HG02759 (cell line): ENCODE measurements around the gene RUFY3.
"Not testable (repeated sequence)": the region's sequence is repeated elsewhere in the genome, so short reads cannot be mapped to it uniquely, and the experiment has no call there.

Experiments used
- ATAC-seq: cut with Tn5 transposase; IDR thresholded peaks from one replicate; pipeline ENCODE4 v1.9.1; 2021; ENCODE audit warnings: mild to moderate bottlenecking, moderate library complexity; ENCODE audit not compliant: unreplicated experiment

The RUFY3 gene

DNA sequence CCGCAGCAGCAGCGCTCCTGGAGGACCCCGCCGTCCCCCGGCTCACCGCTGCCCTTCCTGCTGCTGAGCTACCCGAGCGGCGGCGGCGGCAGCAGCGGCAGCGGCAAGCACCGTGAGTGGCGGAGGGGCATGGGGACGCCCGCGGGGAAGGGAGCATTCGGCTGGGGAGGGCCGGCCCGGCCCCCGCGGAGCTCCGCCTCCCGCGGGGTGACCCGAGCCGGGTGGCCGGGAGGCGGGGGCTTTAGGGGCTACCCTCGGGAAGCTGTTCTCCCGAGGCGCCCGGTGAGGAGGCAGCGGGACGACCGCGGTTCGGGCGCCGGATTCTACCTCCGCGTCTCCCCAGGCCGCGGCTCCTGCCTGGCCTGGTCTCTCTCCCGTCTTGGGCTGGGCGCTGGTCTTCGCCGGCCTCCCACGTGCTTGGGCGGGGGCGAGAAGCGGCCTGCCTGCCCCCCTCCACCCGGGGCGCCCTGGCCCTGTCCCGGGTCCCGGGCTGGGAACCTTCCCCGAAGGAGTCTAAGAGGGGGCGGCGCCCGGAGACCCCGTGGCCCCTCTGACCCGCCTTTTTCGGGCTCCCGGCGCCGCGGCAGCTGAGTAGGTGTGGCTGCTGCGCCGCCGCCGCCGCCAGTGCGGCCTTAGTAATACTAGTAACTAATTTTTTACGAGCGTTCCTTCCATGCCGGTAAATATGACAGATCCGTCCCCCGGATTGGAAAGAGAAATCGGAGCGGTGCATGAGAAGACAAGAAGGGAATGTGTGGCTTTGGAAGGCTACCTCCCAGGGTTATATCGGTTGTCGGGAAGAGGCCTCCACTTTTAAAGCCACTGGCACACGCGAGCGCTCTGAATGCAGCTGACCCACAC lies 16.4 kb upstream of the RUFY3 start:
- peak; percentile 66 for ATAC-seq

DNA sequence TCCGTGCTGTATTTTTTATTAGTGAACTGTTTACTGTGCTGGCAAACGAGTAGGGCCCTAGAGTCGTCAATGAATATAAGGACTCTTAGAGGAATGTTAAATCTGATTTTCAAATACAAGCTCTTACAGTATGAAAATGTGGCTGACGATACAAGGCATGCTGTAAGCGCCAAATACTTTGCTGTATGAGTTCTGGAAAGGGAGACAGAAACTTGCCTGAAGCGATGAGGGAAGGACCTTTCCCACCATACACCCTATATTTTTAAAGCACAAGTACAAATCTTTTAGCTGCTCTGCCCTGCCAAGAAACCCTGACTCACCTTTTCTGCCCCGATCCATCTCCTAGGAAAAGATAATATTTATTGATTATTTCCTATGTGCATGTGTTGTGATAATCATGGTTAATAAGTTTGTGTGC lies 15.7 kb upstream of the RUFY3 start:
- ATAC-seq, result no peak

DNA sequence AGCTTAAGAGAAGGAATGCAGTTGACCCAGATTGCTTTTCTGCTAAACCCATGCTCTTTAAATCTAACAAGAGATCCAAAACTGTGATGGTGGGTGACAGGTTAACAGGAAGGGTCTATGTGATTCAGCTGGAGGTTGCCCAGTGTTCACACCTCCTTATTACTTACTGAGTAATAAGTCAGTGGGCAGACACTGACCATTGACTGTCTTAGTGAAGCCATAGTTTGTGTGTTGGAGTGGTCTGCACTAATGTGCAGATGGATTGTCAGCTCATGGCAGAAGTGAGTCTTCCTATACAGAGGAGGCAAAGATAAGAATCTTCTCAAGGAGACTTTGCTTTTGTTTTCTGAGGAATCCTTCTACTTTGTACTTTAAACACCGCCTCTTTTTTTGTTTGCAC lies 15.2 kb upstream of the RUFY3 start:
- ATAC-seq, result no peak

DNA sequence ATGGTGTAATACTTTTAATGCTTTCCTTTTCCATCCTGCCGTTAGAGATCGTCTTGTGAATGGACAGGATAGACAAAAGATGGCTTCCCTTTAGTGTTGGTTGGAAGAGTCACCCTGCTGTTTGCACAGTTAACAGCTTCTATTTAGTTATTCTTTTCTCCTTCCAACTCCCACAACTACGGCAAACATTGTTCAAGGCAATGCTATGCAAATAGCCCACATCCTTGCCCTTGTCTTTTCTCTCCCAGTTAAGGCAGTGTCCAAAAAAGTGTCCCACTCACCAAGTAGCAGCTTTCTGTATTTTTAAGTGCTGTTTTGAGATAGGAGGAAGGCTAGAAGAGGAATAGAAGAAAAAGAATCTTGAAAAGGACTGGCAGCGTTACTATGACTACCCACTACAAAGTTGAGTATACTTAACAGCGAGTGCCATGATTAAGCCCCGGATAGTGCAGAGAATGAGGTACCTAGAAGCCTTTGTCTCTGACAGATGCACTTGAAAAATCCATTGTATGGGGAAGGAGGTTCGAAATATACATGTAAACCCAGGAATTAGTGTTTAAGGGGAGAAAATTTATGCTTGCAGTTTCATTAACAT lies 12.1 kb upstream of the RUFY3 start:
- ATAC-seq, result no peak

DNA sequence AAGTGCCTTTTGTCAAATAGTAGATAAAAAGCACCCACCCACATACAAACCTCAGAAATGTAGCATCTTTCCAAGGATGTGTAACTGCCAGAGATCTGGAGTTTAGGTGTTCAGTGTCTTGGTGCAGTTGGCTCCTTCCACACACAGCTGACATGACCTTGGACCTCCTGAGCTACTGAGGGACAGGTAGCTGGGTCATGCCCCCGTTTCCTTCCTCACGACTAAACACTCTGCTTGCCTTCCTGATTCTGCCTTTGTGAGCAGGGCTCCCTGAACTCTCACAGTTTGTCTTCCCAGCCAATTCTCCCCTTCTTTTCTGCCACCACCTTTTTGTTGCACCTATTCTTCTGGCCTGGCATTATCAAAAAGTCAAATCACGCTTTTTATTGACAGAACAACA lies 10.2 kb upstream of the RUFY3 start:
- no peak for ATAC-seq

DNA sequence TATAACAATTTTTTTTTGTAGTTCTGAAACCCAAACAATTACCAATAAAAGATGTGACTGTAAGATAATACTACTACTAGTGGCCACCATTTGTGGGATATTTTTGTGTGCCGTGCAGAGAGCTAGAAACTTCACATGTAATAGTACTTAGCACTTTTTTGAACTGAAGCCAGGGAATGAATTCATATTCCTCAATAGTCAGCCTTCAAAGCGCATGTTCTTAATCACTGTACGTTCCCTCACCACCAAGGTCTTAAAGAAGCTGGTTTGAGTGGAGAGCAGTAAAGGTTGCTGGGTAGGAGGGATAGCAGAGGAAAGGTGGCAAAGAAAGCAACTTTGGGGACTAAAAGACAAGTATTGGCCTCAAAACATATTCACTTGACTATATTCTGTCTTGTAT lies 9.6 kb upstream of the RUFY3 start:
- ATAC-seq, result no peak

DNA sequence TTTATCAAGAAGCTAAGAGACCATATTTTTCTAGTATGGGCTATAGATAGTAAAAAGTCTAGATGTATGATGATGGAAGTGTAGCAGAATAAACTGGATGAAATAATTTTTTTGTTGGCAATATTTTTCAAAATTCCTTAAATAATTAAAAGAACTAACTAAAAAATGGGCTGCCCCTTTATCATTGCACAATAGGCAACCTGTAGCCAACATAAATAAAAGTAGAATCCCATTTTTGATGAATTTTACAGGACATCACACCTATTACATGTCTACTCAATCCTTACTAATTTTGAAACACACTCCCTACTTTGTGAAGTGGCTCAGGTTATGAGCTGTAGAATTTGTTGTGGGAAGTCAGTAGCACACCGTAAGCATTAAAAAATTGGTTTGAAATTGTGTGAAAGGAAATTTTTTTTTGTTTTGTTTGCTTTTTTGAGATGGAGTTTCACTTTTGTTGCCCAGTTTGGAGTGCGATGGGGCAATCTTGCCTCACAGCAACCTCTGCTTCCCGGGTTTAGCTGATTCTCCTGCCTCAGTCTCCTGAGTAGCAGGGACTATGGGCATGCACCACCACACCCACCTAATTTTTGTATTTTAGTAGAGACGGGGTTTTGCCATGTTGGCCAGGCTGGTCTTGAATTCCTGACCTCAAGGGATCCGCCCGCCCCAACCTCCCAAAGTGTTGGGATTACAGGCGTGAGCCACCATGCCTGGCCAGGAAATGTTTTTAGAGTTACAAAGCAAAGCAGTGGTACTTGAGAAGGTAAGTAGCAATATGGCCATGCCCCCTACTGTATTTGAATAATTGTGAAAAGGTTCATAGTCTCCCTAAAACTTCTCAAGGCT lies 8.9 kb upstream of the RUFY3 start:
- peak; percentile 4 for ATAC-seq

DNA sequence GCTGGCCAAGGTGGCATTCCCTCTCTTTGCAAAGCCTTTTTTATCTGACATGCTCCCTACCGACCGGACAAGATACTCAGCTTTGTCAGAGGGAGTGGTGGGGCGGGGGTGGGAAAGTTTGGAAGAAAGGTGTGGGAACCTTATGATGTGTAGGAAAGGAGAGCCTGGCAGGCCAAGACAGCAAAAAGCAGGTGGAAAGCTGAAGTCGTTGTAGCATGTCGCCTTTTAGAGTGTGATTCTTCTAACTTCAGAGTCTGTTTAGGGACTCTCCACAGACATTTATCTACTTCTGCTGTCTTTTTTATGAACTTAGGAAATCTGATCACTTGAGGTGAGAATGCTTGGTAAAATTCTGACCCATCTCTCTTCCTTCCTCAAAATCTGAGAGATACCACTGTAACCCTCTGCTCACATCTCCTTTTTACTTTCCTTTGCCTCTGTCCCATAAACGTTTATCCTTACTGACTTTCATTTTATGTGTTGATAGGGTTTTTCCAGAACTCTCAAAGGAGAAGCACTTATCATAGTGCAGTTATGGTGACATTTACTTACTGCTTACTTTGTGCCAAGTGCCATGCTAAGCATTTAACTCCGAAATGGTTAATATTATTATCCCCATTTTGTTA lies 8.2 kb upstream of the RUFY3 start:
- ATAC-seq, result peak; percentile 46

DNA sequence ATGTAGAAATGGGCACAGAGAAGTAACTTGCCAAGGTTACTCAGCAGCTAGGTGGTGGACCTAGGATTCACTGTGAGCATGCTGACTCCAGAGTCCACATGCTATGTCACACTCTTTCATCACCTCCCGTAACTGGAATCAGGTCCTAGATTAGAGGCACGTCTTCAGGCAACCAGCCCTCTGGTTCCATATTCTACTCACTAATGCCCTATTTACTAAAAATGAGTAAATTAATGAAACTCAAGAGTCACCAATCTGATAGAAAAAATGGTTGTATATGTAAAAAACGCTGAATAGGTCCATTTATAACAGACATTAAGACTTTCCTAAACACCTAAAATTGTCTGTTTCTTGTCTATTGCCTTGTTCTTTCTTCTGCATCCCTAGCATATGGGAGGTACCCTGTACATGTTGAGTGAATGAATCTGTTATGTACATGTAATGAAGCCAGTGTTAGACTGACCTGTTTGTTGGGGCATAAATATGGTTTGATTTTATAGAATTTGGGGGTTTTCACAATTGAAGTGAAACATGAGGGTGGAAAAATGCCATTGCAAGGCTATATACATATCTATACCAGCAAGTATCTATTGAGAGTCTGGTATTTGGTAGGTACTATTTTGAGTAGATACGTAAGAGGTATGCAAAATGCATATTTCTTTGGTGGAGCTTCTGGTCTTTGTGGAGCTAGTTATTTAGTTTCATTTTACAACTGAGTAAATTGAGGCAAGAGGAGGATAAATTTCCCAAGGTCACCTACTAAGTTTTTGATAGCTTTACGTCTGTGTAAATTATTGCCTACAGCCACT lies 7.5 kb upstream of the RUFY3 start:
- peak; percentile 50 for ATAC-seq

DNA sequence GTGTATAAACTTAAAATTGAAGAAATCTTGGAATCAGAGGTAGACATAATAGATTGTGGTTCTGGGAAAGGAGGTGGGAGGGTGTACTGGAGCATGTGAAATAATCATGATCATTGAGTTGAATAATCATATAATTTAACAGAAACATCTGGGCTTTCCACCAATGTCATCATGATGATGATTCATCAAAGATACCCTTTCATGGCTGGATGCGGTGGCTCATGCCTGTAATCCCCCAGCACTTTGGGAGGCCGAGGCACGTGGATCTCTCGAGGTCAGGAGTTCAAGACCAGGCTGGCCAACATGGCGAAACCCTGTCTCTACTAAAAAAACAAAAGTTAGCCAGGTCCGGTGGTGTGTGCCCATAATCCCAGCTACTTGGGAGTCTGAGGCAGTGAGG lies 6.7 kb upstream of the RUFY3 start:
- peak; percentile 21 for ATAC-seq

DNA sequence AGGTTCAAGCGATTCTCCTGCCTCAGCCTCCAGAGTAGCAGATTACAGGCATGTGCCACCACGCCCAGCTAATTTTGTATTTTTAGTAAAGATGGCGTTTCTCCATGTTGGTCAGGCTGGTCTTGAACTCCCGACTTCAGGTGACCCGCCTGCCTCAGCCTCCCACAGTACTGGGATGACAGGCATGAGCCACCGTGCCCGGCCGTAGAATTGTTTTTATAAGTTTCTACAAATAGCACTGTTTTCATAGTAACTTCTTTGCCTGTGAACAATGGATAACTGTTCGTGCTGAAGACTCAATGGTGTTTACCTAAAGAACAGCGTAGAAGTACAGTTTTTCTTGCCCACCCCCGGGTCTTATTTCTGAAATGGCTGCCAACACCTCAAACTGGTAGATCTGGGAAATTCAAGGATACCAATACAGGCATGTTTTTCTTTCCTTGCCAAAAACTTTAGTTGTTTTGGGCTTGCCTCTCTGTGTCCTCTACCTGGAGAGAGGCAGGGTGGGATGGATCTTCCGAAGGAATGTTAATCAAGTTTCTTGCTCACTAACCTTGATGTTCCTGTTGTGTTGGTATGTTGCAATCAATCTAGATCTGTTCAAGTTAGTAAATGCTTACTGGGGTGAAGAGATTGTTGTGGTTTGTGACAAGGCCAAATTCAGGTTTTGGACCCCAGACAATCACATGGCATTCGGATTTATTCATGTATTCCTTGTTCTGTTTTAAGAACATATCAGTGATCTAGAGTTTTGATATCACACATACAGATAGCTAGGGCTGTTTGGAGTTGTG lies 2.8 kb upstream of the RUFY3 start:
- ATAC-seq, result no peak

DNA sequence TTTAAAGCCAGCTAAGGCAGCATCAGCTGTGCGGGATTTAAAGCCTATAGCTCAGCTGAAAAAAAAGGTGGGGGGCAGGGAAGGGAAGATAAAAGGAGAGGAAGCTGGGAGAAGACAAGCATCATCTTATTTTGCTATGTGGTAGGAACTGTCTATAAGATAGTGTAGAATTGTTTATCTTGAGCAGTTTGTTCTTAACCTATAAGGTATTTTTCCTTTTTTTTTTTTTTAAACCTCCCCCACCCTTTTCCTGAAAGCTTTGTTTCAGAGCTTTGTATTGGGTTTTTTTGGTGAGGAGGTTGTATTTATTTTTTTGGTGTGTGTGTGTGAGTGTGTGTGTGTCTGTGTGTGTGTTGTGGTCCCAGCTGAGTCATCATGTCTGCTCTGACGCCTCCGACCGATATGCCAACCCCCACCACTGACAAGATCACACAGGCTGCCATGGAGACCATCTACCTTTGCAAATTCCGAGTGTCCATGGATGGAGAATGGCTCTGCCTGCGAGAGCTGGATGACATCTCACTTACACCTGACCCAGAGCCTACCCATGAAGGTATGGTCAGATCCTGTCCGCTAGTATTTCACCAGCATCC lies 531 bp downstream of the RUFY3 start:
- no peak for ATAC-seq

DNA sequence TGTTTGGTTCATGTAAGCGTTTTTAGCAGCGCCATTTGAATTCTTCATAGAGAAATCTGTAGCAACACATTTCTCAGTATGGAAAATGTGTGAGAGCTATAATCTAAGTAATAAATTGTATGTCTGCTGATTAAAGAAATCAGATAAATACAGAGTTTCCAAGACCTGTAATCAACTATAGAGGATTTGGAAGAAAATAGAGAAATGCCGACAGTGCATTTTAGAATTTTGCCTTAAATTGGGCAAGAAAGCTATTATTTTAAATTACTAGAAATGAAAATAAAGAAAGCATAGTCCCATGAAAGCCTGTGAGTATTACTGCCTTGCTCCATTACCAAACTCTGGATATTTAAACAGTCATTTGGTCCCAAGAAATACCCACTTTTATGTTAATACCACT lies 2.7 kb downstream of the RUFY3 start:
- no peak for ATAC-seq

DNA sequence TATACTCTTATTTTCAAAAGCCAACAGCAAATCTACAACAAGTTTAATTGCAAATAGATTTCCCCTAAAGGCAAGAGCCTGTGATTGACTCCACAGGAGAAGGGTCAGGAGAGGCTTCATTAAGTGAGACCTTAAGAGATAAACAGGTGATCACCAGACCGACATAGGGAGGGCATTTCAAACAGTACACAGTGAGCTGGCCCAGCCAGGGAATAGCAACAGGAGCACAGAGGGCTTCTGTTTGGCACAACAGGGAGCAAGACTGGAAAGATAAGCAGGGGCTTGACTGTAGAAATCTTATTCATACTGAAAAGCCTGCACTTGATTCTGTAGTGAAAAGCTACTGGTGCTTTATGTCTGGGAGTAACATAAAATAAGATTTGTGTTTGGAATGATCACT lies 3.9 kb downstream of the RUFY3 start:
- no peak for ATAC-seq

DNA sequence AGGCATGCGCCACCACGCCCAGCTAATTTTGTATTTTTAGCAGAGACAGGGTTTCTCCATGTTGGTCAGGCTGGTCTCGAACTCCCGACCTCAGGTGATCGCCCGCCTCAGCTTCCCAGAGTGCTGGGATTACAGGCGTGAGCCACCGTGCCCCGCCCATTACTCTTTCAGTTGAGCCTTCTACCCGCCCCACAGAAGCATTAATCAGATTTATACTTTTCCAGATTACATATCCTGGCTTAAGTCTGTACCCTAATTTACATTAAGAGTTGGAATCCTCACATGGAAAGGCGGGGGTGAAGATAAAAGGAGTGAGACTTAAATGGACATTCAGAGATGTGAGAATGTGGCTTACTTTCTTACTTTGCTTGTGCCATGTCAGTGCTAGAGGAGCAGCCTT lies 4.8 kb downstream of the RUFY3 start:
- ATAC-seq, result not testable (repeated sequence)

DNA sequence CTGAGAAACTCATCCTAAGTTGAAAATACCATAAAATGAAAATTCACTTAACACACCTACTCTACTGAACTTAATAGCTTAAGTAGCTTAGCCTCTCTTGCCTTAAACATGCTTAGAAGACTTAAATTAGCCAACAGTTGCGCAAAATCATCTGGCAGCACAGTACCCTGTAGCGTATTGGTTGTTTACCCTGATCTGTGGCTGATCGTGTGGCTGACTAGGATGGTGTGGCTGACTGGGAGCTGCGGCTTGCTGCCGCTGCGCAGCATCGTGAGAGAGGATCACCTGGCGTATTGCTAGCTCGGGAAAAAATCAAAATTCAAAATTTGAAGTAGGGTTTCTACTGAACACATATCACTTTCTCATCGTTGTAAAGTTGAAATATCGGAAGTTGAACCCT lies 6.3 kb downstream of the RUFY3 start:
- ATAC-seq, result no peak

DNA sequence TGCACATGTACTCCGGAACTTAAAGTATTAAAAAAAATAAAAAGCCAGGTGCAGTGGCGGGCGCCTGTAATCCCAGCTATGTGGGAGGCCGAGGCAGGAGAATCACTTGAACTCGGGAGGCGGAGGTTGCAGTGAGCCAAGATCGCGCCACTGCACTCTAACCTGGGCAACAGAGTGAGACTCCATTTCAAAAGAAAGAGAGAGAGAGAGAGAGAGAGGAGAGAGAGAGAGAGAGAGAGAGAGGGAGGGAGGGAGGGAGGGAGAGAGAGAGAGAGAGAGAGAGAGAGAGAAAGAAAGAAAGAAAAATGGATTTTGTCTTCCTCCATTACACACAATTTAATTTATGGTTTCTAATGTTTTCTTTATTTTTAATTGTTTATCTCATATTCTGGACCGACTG lies 11.1 kb downstream of the RUFY3 start:
- ATAC-seq, result not testable (repeated sequence)

DNA sequence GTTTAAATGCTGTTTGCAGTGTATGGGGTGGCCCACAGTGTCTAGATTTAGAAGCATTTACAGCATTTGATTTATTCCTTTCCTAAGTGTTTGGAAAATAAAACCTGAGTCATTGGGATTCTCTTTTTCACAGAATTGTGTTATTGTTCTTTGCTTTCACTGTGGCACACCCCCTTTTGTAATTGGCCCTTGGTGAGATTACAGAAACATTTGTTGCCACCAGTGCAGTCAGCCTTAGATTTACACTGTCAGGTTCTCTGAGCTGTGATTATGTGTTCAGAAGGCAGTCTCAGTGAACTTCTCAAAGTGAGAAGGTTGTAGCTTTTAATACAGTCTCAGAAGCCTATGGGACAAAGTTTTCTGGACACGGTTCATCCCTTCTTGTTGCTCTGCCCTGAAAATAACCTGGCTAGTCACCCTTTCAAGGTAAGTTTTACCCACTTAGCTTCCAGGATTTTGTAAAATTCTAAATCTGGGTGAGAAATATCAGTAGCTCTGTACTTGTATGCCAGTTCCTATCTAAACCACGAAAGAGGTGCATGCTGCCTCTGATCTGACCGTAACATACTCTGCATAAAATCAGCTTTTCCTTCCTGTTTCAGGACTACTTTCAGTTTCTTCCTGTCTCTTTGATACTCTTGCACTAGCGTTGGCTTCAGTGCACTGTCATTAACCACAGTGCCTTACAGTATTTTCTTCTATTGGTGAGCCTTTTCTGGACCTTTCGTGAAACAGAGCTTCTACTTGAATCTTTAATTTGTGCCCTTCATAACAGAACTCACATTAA lies 12.6 kb downstream of the RUFY3 start:
- ATAC-seq, result peak; percentile 84
